Ramos (cell line): ENCODE data around the gene NUP35.
"Not testable (repeated sequence)": the region's sequence is repeated elsewhere in the genome, so short reads cannot be mapped to it uniquely, and the experiment has no call there.

Experiments
- in situ Hi-C: fragments of 300-500 bp; cut with MboI; formaldehyde crosslinking; loops from one replicate; pipeline ENCODE4 v1.14.3; 2022; ENCODE audit warnings: low sequenced_read_pairs; ENCODE audit not compliant: unreplicated experiment

Gene NUP35

DNA sequence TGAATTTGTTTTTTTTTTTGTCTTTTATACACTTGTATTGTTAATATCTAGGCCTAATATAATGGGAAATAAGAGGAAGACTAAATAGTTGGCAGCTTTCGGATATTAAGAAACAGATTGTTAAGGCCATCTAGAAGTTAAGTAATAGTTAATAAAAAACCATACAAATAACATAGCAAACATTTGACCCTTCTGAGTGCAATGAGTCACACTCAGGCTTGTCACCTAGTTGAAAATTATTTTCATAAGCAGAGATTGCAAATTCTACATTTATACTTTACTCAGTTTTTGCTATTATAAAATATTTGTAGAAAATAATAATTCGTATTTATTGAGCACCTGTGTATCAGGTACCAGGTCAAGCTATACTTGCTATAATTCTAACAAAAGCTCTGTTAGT is 2.4 kb downstream of the NUP35 start:
- in situ Hi-C loops: no loop called here

- in situ Hi-C loops: no loop called here
These were observed 9.8 kb downstream of the NUP35 start for GRCh38 chr2:183134016-183134415.

DNA sequence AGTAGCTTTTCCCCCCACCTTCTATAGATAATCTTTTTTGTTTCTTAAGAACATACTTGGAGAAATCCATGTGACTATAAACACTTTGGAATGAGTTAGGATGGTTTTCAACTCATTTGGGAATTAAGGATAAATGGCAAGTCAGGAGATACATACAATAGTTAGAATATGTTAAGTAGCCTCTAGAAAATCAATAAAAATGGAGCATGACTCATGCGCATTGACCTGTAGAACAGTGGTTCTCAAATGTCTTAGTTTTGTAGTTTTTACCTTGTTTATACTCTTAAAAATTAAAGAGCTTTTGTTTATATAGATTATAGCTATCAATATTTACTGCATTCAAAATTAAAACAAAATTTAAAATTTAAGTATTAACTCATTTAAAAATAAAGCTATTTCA is 24.7 kb downstream of the NUP35 start:
- in situ Hi-C loops: no loop called here

DNA sequence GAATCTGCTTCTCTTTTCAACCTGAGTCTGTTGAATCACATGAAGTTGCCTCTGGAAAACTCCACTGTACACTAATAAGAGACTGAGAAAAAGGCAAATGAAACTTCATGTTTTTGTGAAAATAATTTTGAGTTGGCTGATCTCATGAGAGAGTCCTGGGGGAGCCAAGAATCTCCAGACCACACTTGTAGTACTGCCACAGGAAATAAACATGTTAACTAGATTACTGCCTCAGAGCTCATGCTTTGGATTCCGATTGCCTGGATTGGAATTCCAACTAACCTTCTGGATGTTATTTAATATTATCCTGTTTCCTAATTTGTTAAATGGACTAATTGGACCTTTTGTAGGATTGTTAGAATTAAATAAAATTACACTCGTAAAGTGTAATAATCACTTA is 25.2 kb downstream of the NUP35 start:
- in situ Hi-C loops: no loop called here

DNA sequence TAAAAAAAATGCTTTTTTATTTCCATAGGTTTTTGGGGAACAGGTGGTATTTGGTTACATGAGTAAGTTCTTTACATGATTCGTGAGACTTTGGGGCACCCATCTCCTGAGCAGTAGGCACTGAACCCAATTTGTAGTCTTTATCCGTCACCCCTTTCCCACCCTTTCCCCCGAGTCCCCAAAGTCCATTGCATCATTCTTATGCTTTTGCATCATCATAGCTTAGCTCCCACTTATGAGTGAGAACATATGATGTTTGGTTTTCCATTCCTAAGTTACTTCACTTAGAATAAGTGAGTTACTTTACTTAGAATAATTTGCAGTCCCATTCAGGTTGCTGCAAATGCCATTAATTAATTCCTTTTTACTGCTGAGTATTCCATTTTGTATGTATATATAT is 28.0 kb downstream of the NUP35 start:
- in situ Hi-C loops: not testable (repeated sequence)

GRCh38 chr2:183153967-183154366 is 29.7 kb downstream of the NUP35 start:
- in situ Hi-C loops: no loop called here

DNA sequence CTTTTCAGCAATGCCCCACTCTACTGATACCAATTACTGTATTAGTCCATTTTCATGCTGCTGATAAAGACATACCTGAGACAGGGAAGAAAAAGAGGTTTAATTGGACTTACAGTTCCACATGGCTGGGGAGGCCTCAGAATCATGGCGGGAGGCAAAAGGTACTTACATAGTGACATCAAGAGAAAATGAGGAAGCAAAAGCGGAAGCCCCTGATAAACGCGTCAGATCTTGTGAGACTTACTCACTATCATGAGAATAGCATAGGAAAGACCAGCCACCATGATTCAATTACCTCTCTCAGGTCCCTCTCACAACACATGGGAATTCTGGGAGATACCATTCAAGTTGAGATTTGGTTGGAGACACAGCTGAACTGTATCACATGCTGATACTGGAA is 30.5 kb downstream of the NUP35 start:
- in situ Hi-C loops: not testable (repeated sequence)

DNA sequence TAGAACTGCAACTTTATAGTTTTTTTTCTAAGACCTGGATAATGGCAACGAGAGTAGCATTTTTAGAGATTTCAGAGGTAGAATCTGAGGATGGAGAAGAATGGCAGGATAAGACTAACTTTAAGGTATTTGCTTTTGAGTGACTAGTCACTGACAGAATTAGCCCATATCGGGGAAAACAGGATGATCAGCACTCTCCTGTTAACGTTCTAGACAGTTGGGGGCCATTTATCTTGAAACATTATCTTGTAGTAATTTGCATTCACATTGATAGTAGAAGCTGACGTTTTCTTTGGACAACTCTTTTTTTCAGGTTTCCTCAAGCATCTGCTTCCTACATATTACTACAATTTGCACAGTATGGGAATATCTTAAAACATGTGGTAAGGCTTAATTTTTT is 32.9 kb downstream of the NUP35 start:
- in situ Hi-C loops: no loop called here

DNA sequence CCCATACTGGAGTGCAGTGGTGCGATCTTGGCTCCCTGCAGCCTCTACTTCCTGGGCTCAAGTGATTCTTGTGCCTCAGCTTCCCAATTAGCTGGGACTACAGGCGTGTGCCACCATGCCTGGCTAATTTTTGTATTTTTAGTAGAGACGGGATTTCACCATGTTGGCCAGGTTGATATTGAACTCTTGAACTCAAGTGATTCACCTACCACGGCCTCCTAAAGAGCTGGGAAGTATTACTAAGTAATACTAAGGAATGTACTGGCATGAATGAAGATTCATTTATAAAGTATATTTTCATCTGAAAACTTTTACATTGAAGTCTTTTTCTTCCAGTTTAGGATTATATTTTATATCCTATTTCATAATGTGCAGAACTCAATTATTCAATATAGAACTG is 38.1 kb downstream of the NUP35 start:
- in situ Hi-C loops: no loop called here

DNA sequence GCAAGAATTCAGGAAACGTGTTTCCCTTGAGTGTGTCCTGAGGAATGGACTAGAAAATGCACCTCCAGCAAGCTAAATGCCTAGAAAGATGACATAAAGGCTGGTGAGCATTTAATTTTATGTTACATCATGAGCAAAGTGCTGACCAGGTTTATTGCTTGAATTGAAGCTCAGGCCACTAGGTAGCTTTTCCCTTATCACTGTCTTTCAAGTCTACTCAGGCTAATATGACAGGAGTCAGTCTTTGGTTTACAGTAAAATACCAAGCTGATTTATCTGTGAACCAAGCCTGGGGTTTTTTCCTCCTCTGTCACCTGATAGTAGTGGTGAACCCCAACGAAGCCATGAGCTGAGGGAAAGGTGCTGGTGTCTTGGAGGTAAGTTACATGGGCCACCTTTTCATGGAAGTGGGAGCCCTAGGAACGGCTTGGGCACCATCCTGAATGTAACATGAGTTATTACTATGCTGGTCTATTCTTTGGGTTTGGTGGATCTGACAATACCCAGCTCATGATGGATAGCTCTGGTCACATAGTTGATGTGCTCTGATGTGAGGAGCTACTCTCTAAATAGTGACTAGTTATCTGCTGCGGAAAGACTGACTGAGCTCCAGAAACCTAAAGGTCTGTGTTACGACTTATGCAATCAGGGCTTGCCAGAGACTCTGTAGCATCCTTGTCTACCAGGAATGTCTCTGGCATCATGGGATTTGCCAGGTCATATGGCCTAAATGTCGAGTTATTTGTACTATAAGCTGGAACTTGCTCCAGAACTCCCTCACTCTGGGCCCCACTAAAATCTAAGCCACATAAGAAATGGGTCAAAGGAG is 39.8 kb downstream of the NUP35 start:
- in situ Hi-C loops: no loop called here

DNA sequence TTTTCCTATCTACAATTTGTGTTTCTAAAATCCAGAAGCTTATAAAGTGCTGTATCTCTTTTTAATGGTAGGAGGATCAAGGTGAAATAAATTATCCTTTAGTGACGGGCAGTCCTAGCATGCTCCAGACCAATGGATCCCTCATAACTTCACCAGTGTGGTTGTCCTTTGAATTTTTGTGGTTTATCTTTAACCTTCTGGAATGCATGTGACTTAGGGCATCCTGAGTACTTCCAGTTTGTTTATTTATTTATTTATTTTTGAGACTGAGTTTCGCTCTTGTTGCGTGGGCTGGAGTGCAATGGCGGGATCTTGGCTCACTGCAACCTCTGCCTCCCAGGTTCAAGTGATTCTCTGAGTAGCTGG is 40.4 kb downstream of the NUP35 start:
- in situ Hi-C loops: no loop called here

DNA sequence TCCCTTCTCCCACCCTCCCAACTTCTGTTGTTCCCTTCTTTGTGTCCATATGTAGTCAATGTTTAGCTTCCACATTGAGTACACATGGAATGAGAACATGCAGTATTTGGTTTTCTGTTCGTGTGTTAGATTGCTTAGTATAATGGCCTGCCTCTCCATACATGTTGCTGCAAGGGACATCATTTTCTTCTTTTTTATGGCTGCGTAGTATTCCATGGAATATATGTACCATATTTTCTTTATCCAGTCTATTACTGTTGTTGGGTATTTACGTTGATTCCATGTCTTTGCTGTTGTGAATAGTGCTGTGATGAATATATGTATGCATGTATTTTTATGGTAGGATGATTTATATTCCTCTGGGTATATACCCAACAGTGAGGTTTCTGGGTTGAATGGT is 42.0 kb downstream of the NUP35 start:
- in situ Hi-C loops: no loop called here

- in situ Hi-C loops: not testable (repeated sequence)
These were observed 42.7 kb downstream of the NUP35 start for GRCh38 chr2:183166976-183167375.

DNA sequence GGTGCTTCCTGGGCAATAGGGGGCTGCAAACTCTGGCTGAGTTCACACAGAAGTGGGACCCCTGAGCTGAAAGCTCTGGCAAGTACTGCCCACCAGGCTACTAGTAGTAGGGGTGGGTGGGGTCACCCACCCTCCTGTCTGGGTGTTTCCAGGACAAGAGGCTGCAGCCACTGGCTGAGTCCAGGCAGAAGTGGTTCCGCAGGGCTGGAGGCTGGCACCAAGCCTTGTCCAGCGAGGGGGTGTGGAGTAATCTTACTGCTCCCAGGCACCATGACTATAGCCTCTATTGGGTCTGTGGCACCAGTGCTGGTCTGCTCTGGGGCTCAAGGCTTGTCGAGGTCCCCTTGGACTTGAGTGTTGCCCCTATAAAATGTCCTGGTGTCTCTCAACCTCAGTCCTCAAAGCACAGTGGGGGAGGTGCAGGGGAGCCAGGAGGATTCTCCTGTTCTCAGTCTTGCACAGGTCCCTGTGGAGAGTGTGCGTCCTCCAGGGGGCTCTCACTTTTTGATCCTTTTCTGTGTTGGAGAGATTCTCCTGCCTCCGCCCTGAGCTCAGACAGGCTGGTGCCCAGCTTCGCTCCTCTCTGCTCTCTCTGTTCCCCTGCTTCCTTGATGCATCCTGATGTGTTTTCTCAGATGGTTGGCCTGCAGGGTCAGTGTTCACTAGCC is 48.1 kb downstream of the NUP35 start:
- in situ Hi-C loops: no loop called here

- in situ Hi-C loops: no loop called here
These were observed 54.9 kb downstream of the NUP35 start for GRCh38 chr2:183179156-183179555.

DNA sequence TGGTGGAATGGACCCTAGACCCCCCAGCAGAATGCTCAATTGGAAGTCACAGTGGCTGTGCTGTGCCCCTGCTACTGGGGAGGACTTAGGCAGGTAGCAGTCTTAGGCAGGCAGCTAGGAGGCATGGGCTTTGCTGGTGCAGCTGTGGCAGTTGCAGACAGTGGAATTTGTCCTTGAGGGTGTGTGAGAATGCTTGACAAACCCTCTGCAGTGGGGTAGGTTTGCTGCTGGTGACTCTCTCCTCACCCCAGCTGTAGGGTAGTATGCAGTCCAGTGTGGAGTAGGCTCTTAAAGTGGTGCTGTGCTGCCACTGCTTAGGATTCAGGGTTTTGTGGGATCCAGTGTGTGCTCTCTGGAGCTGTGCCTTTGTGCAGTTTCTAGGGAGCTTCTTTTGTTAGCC is 61.3 kb downstream of the NUP35 start:
- in situ Hi-C loops: no loop called here

GRCh38 chr2:183186296-183186695 is 62.1 kb downstream of the NUP35 start:
- in situ Hi-C loops: no loop called here

- in situ Hi-C loops: no loop called here
These were observed 62.5 kb downstream of the NUP35 start for GRCh38 chr2:183186766-183187165.

DNA sequence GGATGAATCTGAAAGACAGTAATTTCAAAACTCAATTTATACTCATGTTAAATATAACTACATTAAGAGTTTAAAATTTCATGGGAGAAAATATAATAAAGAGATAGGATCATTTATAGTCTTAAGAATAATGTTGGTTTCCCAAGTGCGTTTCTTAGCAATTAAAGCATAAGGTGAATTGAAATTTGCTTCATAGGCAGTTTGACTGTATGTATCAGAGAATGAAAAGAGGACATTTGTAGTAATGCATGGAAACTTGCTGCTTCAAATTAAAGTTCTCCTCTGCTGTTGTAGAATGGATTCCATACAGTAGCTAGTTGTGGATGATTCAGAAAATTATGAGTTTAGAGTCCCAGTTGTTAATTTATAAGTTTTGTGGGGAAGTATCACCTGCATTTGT is 68.1 kb downstream of the NUP35 start:
- in situ Hi-C loops: no loop called here

GRCh38 chr2:183193904-183194303 is 69.7 kb downstream of the NUP35 start:
- in situ Hi-C loops: no loop called here

DNA sequence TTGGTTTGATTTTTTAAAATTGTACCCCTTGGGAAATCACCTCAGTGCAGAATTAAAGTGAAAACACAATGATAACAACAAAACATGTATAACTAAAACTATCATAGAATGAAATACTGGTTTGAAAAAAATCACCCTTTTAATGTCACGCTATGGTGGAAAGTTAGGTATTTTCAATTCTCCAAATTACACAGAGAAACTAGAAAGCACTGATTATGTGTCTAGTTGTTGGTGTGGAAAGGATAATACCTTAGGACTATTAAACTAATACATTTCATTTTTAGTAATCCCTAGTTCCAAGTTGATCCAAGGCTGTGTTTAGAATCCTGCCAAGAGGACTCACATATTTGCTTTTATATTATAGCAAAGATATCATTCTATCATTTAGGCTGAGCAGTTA is 71.2 kb downstream of the NUP35 start:
- in situ Hi-C loops: no loop called here

DNA sequence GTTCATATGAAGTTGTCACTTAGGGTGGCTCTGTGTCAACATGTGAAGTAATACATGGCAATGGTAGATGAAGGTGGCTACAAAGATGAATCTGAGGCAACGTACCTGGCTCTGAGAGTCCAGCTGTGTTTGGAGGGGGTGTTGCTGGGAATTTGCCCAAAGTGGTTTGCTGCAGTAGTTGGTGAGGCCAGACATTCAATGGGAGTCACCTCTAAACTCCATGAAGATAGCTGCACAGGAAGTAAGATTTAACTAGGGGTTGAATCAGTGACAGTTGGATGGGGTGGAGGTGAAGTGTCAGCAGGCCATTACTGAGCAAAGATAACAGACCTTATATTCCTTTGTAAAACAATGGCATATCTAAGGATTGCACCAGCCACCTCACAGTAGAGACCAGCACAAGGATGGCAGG is 71.8 kb downstream of the NUP35 start:
- in situ Hi-C loops: no loop called here
